Inflammatory macrophage treated with lipopolysaccharide for 1 hour (primary cell): ENCODE data around the gene CDK5R2.
"Not testable (repeated sequence)": the region's sequence is repeated elsewhere in the genome, so short reads cannot be mapped to it uniquely, and the experiment has no call there.

Experiments used
- DNase-seq, 2 donors: peaks; one replicate each; pipeline ENCODE4 v3.0.0-alpha.2; 2020 to 2022

The CDK5R2 gene

DNA sequence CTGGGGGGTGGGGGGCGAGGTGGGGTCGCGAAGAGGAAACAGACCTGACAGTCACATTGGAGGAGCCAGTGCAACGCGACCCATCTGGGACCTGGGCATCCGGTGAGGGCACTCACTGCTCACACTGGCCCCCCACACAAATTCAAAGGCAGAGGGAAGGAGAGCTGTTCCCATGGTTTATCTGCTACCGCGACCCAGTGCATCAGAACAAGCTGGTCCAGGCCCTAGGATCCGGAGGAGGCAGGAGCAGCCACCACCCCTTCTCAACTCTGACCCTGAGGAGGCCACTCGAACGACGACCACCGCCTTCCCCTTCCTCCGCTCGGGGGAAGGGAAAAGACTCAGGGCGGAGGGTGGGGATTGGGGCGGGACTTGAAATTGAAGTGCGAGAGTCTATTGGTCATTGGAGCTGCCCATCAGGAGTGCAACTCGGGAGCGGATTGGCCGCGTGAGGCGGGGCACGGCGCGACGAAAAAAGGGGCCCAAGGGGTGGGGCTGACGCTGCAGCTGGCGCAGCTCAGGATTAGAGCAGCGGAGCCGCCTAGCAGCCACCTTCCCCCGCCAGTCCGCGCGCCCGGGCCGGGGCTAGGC is at the start of gene CDK5R2:
CDK5R2 (plus strand) TSS at position 526 of the 591 bp plus-strand sequence. CDS start 155 bp downstream, outside the sequence.
- DNase-seq, result peak; percentile 30 to 71

DNA sequence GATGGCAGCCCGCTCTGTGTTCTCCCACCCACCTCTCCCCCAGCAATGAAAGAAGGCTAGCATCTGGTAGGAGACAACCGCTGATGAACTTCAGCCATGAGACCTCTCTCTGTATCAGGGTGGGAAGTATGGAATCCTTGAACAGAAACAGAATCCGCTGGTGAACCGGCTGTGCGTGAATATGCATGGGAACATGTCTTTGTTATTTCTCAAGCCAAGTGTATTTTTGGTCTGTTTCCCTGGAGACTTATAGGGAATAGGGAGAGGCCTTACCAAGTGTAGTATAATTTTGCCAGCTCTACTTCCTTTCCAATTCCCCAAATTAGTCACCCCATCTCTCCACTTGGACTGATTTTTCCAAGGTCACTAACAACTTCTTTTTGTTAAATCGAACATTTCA is 48.7 kb upstream of the CDK5R2 start:
- no peak for DNase-seq

DNA sequence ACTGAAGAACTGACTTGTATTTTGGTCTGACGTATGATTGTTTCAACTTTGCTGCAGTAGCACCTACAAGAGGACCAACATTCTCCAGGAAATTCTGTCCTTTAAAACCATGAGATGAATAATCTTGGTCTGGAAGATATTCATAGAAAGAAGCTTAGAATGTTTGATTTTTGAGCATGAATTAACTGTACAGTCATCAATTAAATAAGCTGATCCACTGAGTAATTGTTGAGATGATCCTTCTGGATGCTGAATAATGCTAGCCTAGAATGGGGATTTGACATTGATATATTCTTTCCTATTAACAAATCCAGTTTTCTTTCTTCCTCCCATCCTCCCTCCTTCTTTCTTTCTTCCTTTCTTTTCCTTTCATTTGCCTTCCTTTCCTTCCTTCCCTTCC is 39.0 kb upstream of the CDK5R2 start:
- no peak for DNase-seq

DNA sequence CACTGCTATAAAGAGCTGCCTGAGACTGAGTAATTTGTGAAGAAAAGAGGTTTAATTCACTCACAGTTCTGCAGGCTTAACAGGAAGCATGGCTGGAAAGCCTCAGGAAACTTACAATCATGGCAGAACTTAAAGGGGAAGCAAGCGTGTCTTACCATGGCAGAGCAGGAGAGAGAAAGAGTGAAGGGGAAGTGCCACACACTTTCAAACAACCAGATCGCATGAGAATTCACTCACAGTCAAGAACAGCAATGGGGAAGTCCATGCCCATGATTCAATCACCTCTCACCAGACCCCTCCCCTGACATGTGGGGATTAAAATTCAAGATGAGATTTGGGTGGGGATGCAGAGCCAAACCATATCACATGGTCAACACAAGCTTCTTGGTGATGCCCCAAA is 34.7 kb upstream of the CDK5R2 start:
- DNase-seq, result no peak

DNA sequence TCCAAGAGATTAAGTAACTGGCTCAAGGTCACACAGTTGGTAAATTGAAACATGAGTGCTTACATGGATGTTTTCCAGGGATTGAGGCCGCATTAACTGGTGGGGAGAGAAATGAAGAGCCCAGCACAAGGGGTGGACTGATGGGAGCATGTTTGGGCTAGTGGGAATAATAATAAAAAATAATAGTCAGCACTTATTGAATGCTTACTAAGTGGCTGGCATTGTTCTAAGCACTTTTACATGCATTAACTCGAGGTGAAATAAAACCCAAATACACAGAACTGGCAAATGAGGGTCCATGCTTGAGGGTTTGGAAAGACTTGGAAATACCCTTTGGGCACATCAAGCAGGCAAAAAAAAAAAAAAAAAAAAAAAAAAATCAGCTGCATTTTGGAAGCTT is 34.0 kb upstream of the CDK5R2 start:
- DNase-seq, result no peak

DNA sequence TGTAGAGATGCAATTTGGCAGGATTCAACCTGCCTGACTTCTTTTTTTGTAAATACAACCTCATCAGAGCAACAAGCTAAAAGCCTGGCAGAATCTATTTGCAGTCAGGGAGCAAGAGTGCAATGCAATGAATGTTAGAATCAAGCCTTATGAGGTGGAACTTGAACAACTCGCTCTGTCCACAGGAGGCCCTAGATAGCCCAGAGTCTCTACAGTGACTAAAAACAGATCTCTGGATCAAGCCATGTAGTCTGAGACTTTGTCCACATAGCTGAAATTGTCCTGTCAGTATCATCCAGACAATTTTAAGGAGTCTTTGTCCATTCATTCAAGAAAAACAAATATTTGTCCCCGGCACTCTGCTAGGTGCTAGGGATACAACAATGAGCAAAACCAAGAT is 32.0 kb upstream of the CDK5R2 start:
- DNase-seq, result no peak

DNA sequence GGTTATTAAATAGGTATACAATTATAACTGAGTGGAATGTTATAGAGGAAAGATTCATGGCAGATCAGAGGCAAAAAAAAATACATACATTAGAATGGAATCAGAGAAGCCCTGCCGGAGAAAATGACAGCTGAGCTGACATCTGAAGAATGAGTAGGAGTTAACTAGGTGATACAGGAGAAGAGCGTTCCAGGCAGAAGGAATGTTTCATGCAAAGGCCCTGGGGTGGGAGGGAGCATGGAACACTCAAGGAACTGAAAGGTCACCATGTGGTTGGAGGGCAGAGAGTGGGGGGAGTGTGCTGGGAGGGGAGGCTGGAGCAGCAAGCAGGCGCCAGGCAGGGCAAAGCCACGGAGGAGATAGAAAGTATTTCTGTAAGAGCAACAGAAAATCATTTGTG is 31.6 kb upstream of the CDK5R2 start:
- DNase-seq, result no peak

DNA sequence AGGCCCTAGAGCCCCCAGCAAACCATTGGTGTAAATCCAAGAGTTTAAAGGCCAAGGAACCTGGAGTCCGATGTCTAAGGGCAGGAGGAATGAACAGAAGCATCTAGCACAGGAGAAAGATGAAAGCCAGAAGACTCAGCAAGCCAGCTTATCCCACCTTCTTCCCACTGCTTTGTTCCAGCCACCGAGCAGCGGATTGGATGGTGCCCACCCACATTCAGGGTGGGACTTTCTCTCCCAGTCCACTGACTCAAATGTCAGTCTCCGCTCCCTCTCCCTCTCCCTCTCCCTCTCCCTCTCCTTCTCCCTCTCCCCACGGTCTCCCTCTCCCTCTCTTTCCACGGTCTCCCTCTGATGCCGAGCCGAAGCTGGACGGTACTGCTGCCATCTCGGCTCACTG is 29.0 kb upstream of the CDK5R2 start:
- DNase-seq, result not testable (repeated sequence)

DNA sequence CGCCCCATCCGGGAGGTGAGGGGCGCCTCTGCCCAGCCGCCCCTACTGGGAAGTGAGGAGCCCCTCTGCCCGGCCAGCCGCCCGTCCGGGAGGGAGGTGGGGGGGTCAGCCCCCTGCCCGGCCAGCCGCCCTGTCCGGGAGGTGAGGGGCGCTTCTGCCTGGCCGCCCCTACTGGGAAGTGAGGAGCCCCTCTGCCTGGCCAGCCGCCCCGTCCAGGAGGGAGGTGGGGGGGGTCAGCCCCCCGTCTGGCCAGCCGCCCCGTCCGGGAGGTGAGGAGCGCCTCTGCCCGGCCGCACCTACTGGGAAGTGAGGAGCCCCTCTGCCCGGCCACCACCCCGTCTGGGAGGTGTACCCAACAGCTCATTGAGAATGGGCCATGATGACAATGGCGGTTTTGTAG is 27.7 kb upstream of the CDK5R2 start:
- DNase-seq, result not testable (repeated sequence)

DNA sequence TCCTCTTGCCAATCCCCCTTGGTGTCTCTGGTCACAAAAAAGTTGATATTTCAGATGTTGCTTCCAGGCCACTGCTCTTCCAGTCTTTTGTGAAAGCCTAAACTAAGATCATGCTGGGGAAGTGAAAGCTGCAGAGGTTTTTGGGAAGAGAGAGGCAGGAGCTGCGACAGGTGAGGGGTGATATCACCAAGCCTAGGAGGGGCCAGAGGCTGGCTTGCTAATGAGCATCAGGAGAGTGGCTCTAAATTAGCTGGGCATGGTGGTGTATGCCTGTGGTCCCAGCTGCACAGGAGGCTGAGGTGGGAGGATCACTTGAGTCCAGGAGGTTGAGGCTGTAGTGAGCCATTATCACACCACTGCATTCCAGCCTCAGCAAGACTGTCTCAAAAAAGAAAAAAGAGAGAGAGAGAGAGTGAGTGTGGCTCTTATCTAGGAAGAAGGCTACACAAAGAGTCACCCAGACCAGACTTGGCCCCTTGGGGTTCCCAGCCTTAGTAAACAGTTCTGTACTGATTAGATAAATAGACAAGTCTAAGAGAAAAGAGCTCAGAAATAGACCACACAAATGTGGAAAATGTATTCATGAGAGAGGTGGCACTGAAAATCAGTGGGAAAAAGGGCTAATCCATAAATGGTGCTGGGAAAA is 14.6 kb upstream of the CDK5R2 start:
- DNase-seq, result no peak

DNA sequence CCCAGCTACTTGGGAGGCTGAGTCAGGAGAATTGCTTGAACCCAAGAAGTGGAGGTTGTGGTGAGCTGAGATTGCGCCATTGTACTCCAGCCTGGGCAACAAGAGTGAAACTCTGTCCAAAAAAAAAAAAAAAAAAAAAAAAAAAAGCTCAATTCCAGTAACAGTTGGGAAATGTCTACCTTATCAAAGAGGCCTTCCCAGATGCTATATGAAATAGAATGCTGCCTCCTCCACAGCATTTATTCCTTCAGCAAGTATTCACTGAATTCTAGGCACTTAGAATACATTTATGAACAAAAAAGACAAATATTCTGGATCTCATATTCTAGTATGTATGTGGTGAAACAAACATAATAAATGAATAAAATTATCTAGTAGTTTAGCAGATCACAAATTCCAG is 12.8 kb upstream of the CDK5R2 start:
- no peak for DNase-seq

DNA sequence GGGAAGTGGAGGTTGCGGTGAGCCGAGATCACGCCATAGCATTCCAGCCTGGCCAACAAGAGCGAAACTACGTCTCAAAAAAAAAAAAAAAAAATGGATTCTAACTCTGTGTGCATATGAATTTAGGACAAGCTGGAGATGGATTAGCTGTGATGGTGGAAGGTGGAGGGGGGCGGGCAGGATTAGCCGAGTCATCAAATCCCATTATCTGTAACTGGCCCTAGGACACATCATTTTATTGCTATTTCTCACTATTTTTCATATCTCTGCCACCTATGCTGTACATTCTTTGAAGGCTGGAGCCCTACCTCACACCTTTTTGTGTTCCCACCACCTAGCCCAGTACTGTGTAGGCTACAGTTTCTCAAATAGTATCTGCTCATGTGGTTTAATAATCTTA is 7.3 kb upstream of the CDK5R2 start:
- DNase-seq, result no peak

DNA sequence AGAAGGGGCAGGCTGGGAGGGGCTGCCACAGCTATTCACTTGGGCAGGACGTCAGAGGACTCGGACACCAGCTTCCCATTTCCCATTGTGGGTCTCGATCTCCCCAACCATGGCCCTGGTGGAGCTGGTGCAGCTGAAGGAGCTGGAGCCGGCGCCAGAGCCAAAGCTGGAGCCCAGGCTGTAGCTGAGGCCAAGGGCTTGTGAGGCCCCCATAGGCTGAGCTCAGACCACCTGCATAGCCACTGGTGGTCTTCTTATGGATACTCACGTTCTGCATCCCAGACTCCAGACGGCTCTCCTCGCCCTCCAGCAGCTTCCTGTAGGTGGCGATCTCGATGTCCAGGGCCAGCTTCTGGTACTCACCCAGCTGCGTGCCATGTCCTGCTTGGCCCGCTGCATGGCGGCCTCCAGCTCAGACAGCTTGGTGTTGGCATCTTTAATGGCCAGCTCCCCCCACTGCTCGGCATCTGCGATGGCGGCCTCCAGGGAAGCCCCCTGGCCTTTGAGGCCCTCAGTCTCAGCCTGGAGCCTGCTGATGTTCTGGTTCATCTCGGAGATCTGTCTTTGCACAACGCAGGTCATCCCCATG is 6.0 kb upstream of the CDK5R2 start:
- DNase-seq, result no peak

DNA sequence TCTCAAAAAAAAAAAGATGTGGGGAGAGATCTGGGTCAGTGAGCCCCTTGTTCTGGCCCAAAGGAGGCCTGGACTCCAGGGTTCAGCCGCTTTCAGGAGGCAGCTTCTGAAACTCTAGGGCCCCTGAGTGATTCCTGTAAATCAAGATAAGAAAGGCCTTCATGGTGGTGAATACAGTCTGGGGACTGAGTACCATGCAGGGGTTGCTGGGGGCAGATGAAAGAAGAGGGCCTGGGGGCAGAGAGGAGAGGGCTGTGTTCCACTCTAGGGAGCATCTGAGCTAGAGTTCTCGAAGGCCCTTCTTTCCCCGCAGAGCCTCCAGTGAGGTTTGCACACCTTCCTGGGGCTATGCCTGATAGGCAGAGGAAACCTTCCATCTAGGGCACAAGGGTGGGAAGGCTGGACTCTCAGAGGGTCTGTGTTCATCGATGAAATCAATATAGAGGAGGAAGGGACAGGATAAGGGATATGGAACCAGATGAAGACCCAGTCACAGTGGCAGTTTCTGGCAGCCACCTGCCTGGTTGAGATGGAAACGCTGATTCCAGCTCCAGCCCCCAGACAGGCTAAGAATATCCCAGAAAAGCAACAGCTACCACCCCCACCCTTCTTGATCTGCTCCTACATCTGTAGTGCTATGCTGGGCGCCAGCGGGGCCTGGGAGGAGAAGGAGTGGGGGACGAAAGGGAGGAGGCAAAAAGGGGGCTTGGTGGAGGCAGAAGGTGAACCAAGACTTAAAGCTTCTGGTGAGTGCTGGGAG is 4.7 kb upstream of the CDK5R2 start:
- DNase-seq, result no peak

DNA sequence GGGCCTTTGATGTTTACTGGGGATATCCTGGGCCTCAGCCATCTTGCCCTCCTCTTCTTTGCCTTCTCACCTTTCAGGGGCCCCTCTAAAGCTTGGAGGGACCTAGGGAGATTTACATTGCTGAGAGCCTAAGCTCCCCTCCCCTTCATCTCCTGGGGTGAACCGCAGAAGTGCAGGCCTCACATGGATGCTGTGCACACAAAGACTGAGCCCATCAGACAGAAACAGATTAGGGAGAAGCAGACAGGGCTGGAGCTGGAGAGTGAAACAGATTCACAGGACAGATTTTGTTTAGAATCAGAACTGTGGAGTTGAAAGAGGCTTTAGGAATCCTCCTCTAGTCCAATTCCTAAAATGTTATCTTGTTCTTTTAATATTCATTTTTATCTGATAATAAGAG is 3.4 kb upstream of the CDK5R2 start:
- no peak for DNase-seq

DNA sequence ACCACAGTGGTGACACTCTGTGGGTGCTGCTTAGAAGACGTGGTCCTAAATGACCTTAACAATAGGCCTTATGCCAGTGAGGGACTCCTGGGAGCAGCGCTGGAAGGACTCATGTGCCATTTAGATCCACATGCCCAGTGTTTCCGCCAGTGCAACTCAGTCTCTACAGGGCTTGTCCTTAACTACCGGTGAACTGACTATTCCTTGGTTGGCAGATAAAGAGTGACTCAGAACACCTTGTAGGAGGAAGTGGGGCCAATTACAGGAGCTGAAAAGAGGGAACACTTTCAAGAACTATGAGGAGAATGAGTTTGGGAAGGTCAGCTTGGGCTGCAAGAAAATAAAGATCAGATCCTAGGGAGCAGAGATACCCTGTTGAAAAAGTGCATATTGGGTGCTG is 1.8 kb upstream of the CDK5R2 start:
- no peak for DNase-seq

DNA sequence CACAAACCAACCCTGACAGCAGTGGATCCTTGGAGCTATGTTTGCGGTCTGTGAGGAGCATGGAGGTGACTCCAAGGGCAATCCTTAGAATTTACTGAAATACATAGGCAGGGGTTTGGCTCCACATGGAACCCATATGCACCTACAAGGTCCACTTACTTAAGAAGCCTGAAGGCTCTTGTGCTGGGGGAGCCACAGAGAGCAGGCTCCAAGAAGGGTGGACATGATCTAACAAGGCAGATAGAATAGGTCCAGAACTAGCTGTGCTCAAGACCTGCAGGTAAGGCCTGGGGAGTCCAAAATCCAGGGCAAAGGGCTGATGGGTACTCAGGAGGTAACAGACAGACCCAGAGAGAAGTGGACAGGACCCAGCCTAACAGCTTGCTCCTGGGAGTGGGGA is 1.2 kb upstream of the CDK5R2 start:
- no peak for DNase-seq

DNA sequence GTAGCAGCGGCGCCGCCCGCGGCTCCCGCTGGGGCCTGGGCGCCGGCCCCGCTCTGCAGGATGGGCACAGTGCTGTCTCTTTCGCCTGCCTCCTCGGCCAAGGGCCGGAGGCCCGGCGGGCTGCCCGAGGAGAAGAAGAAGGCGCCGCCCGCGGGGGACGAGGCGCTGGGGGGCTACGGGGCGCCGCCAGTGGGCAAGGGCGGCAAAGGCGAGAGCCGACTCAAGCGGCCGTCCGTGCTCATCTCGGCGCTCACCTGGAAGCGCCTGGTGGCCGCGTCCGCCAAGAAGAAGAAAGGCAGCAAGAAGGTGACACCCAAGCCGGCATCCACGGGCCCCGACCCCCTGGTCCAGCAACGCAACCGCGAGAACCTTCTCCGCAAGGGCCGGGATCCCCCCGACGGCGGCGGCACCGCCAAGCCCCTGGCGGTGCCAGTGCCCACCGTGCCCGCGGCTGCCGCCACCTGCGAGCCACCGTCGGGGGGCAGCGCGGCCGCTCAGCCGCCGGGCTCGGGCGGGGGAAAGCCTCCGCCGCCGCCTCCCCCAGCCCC is 369 bp downstream of the CDK5R2 start:
- DNase-seq, result no peak

DNA sequence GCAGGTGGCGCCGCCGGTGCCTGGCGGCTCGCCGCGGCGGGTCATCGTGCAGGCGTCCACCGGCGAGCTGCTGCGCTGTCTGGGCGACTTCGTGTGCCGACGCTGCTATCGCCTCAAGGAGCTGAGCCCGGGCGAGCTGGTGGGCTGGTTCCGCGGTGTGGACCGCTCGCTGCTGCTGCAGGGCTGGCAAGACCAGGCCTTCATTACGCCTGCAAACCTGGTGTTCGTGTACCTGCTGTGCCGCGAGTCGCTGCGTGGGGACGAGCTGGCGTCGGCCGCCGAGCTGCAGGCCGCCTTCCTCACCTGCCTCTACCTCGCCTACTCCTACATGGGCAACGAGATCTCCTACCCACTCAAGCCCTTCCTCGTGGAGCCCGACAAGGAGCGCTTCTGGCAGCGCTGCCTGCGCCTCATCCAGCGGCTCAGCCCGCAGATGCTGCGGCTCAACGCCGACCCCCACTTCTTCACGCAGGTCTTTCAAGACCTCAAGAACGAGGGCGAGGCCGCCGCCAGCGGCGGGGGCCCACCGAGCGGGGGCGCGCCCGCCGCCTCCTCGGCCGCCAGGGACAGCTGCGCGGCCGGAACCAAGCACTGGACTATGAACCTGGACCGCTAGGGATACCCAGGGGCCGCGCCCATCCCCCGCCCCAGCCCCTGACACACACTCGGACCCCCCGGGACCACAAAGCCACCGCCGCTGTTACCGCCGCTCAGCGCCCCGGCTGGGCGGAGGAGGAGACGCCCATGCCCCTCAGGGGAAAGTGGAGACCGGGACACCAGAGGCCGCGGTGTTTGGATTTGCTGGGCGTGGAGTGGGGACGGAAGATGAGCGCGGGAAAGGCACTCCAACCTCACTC is 1.1 kb downstream of the CDK5R2 start:
- DNase-seq, result no peak

DNA sequence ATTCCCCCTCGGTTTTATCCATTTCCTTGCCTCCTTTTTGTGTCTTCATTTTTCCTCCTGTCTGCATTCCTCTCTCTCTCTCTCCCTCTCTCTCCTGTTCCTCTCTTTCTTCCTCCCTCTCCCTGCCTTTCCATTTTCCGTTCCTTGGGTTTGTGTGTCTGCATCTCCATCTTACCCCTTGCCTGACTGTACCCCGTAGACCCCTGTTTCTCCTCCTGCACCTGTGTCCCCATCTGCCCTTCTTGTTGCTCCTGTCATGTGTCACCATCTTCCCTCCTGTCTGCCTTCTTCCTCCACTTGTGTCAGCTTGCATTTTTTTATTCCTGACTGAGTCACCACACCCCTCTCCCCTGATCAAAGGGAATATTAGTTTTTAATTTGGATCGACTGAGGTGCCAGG is 1.8 kb downstream of the CDK5R2 start:
- DNase-seq, result no peak

DNA sequence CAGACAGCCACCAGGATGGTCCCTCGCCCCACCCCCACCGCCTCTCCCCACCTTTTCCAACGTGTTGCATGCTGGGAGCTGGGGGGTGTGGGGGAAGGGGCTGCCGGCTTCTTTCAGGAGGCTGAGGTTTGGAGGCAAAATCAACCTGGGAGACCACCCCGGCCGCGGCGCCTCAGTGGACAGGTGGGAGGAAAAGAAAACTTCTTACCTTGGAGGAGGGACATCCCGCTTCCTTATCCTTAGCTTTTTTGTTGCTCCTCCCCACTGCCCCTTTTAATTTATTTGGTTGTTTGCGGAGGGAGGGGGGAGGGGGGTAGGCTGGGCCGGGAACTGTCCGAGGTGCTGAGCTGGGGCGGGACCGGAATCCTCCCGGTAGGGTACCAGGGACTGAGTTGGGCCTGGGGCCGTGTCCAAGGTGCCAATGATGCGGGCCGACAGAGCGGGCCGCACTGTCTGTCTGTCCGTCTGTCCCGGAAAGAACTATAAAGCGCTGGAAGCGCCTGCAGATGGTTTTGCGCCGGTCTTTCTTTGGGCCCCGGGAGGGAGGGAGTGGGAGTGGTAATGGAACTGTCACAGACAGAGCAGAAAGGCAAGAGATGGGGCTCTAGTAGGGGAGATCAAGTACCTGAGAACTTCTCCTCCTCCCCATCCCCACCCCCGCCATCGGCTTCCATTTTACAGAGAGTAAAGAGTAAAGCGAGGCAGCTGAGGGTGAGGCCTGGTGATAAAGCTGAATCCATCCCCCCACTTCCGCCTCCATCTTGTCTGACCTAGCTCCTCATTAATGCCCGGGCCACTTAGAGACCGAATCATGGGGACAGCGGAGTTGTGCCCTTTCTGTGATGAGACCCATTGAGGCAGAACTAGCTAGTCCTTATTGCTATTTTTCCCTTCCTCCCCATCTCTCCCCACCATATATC is 2.4 kb downstream of the CDK5R2 start:
- no peak for DNase-seq
